ENCODE data around the gene CAMK4.

- TF ChIP-seq POLR2AphosphoS5 (IDR thresholded peaks at IDR 0.05) (no peak), CTCF (IDR thresholded peaks at IDR 0.05; ENCODE audit: poor library complexity, severe bottlenecking) (no peak), TAF1 (IDR thresholded peaks at IDR 0.05; ENCODE audit: low read depth) (no peak)
These were observed 42.3 kb downstream of the CAMK4 start for GRCh38 chr5:111266491-111266890.

Measured in neural cell (in vitro differentiated cells).